NCI-H524 (cell line): ENCODE measurements around the gene TAF8.
"Not testable (repeated sequence)": the region's sequence is repeated elsewhere in the genome, so short reads cannot be mapped to it uniquely, and the experiment has no call there.

Experiments used
- DNase-seq, 2 experiments: peaks; one replicate each; lab custom pipeline; 2025; lab: John Stamatoyannopoulos, UW

The TAF8 gene

GRCh38 chr6:42050297-42051267 lies at the start of gene TAF8:
TSS of gene TAF8 (plus strand) at chr6:42050524. CDS start at chr6:42050542, 18 bp downstream.
- peak; percentile 75 to 83 for DNase-seq

- DNase-seq, result no peak
These were observed 48.8 kb upstream of the TAF8 start for GRCh38 chr6:42001506-42001905.

GRCh38 chr6:42003658-42004057 lies 46.7 kb upstream of the TAF8 start:
- DNase-seq, result not testable (repeated sequence)

GRCh38 chr6:42007286-42008137 lies 42.8 kb upstream of the TAF8 start:
- peak; percentile 64 to 80 for DNase-seq

- DNase-seq, result not testable (repeated sequence)
These were observed 42.2 kb upstream of the TAF8 start for GRCh38 chr6:42008138-42008528.

- no peak for DNase-seq
These were observed 40.5 kb upstream of the TAF8 start for GRCh38 chr6:42009844-42010184.

- DNase-seq, result peak; percentile 18 to 66
These were observed 40.0 kb upstream of the TAF8 start for GRCh38 chr6:42010185-42010891.

- DNase-seq, result no peak
These were observed 39.4 kb upstream of the TAF8 start for GRCh38 chr6:42010909-42011308.

GRCh38 chr6:42012501-42013133 lies 37.7 kb upstream of the TAF8 start:
- DNase-seq, result no peak

GRCh38 chr6:42013134-42013516 lies 37.2 kb upstream of the TAF8 start:
- DNase-seq, result no peak

GRCh38 chr6:42017021-42017643 lies 33.2 kb upstream of the TAF8 start:
- DNase-seq, result no peak

GRCh38 chr6:42020967-42021366 lies 29.4 kb upstream of the TAF8 start:
- no peak for DNase-seq

GRCh38 chr6:42021847-42022754 lies 28.2 kb upstream of the TAF8 start:
- no peak for DNase-seq

- DNase-seq, result no peak
These were observed 27.5 kb upstream of the TAF8 start for GRCh38 chr6:42022755-42023384.

- DNase-seq, result no peak
These were observed 25.1 kb upstream of the TAF8 start for GRCh38 chr6:42025066-42025844.

GRCh38 chr6:42025845-42026243 lies 24.5 kb upstream of the TAF8 start:
- no peak for DNase-seq

- no peak for DNase-seq
These were observed 23.8 kb upstream of the TAF8 start for GRCh38 chr6:42026540-42026939.

GRCh38 chr6:42028234-42029061 lies 21.9 kb upstream of the TAF8 start:
- DNase-seq, result no peak
